ENCODE data around the gene BBS2.

Gene BBS2

DNA sequence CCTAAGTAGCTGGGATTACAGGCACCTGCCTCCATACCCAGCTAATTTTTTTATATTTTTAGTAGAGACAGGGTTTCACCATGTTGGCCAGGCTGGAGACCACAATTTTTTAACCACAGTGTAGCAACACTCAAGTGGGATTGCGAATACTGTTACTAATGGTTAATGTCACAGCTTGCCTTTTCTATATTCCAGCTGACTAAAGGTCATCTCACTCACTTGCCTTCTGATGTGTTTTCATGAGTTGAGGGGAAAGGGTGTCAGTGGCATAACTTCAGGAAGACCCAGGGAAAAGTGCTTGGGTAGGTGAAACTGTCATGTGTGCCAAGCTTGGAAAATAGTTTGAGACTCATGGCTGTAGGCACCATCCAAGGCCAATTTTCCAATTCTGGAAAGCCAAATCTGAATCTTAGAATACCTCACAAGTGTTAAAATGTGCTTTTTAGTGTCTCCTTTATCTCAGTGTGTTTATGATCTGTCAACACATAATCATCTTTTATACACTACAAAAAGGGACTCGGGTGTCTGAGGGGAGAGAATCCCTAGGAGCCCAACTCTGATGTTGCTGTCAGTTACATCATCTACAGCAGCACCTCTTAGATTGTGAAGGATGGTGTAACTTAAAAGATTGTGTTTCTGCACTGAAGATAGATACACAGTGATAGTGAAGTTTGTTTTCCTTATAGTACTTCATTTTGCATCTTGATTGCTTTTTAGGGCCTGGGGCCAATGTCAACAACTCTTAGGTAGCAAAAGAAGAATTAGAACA, 41.4 kb downstream of the BBS2 start:
- no peak for FAIRE-seq
- DNase-seq (ENCODE audit: insufficient read length, low spot score) = no peak
- TF ChIP-seq CTCF (IDR thresholded peaks at IDR 0.05; ENCODE audit: insufficient read depth, missing control alignments) = no peak

DNA sequence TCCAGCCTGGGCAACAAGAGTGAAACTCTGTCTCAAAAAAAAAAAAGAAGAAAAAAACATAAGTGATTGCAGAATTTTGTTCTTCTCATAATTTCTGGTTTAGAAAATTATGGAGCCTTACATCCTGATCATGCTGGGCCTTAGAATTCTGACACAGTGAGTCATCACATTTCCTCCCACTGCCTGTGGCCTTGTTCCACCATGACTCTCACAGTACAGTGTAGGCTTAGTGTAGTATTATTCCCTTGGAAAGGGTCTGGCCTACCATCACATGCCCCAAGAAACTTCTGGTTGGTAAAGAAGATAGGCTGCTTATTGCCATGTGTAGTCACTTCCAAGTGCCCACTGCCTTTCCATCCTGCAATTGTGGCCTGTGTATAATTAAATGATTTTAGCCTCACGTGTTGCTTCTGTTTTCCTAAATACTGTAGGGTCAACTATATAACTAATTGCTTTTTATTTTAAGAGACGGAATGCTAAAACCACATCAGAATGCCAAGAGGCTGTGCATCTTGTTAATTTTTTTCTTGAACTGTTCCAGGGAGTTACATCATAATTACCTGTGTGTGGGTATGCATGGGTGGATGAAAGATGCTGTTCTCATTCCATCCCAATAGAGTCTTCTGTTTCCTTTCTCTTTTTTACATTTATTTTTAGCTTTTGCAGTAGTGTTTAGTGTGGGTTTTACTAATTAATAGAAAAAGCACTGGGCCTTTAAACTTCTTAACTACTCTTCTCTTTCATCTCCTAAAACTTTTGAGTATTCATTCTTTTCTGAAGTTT, 42.5 kb downstream of the BBS2 start:
- no peak for TF ChIP-seq CTCF (IDR thresholded peaks at IDR 0.05; ENCODE audit: insufficient read depth, missing control alignments)
- no peak for DNase-seq (ENCODE audit: insufficient read length, low spot score)
- FAIRE-seq = no peak

GRCh38 chr16:56475201-56475600, 44.6 kb downstream of the BBS2 start:
- DNase-seq (ENCODE audit: insufficient read length, low spot score) (no peak), FAIRE-seq (no peak)
- no peak for TF ChIP-seq CTCF (IDR thresholded peaks at IDR 0.05; ENCODE audit: insufficient read depth, missing control alignments)

GRCh38 chr16:56470666-56471065, 49.2 kb downstream of the BBS2 start:
- DNase-seq (ENCODE audit: insufficient read length, low spot score) (no peak), FAIRE-seq (no peak)
- no peak for TF ChIP-seq CTCF (IDR thresholded peaks at IDR 0.05; ENCODE audit: insufficient read depth, missing control alignments)

- no peak for TF ChIP-seq CTCF (IDR thresholded peaks at IDR 0.05; ENCODE audit: insufficient read depth, missing control alignments)
- FAIRE-seq = no peak
- DNase-seq (ENCODE audit: insufficient read length, low spot score) = no peak
Observed at GRCh38 chr16:56470232-56470631, 49.6 kb downstream of the BBS2 start.

DNA sequence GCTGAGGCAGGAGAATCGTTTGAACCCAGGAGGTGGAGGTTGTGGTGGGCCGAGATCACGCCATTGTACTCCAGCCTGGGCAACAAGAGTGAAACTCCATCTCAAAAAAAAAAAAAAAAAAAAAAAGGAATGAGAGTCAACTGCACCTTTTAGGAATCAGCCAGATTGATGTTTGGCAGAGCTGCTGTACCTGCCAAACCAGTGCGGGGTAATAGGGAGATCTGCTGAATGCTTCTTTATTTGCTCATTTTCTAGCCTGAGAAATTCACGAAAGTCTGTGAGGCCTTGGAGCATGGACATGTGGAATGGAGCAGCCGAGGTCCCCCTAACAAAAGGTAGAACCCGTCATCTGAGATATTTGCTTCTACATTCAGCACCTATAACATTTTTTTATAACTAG, 50.1 kb downstream of the BBS2 start:
- no peak for FAIRE-seq
- no peak for TF ChIP-seq CTCF (IDR thresholded peaks at IDR 0.05; ENCODE audit: insufficient read depth, missing control alignments)
- DNase-seq (ENCODE audit: insufficient read length, low spot score) = no peak

DNA sequence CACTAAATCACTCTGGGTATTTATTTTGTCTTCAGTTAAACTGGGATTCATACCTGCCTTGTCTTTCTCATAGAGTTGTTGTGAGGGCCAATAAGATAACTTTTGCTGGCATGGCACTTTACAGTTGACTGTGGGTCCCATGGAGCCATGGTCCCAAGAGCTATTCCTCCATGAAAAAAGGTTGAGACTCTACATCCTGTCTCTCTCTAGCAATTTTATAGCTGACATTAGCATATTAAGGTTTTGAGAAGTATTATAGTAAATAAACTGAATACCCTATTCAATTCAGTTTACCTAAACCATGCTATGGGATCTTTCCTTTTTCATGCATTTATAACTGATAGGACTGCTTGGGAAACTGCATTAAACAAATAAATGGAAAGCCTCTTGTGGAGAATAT, 51.0 kb downstream of the BBS2 start:
- TF ChIP-seq CTCF (IDR thresholded peaks at IDR 0.05; ENCODE audit: insufficient read depth, missing control alignments) = no peak
- DNase-seq (ENCODE audit: insufficient read length, low spot score) (no peak), FAIRE-seq (no peak)

Data from D721Med (cell line).